ENCODE results near the gene LYPD6.

- TF ChIP-seq, protein P1, sequence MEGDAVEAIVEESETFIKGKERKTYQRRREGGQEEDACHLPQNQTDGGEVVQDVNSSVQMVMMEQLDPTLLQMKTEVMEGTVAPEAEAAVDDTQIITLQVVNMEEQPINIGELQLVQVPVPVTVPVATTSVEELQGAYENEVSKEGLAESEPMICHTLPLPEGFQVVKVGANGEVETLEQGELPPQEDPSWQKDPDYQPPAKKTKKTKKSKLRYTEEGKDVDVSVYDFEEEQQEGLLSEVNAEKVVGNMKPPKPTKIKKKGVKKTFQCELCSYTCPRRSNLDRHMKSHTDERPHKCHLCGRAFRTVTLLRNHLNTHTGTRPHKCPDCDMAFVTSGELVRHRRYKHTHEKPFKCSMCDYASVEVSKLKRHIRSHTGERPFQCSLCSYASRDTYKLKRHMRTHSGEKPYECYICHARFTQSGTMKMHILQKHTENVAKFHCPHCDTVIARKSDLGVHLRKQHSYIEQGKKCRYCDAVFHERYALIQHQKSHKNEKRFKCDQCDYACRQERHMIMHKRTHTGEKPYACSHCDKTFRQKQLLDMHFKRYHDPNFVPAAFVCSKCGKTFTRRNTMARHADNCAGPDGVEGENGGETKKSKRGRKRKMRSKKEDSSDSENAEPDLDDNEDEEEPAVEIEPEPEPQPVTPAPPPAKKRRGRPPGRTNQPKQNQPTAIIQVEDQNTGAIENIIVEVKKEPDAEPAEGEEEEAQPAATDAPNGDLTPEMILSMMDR (IDR thresholded peaks at IDR 0.05) = no peak
- no peak for TF ChIP-seq EZH2 (IDR thresholded peaks at IDR 0.05)
- no peak for TF ChIP-seq EZH2phosphoT487 (IDR thresholded peaks at IDR 0.05)
Measured at GRCh38 chr2:149315461-149315860, 14.9 kb upstream of the LYPD6 start.
